Breast epithelium (tissue), 3 donors: ENCODE results near the gene COPG2.

Experiments used
- POLR2A ChIP-seq: fragments of 450-650 bp; IDR thresholded peaks from one replicate; pipeline ENCODE4 v1.6.1; 2016; ENCODE audit warnings: antibody characterized with exemption, mild to moderate bottlenecking, moderate library complexity
- POLR2AphosphoS5 ChIP-seq, 3 donors: sonication (generic); formaldehyde crosslinking; IDR thresholded peaks; one replicate each; pipeline ENCODE4 v1.6.1; 2017; ENCODE audit warnings: antibody characterized with exemption in 3 of 3
- TF ChIP-seq, protein P1 (sequence below), 3 donors: fragments of 450-650 bp; IDR thresholded peaks; one replicate each; pipeline ENCODE4 v1.5.1; 2016 to 2017; ENCODE audit warnings: antibody characterized with exemption in 3 of 3, mild to moderate bottlenecking in 3 of 3, moderate library complexity in 3 of 3

DNA sequence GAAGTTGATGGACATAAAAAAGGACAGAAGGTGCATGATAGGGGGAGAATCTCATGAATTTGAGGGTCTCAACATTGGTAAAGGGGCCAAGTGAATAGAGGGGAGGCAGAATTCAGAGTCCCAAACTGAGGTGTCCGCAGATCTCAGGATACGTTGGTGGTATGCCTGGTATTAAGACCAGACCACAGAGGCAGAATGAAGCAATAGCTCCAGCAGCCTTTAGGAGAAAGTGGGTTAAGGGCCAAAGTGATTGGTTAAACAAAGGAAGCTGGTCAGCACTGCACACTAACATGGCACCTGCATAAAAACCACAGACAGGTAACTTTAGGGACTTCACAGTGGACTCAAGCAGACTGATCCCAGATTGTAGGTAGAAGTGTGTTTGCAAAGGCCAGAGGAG, 139.1 kb downstream of the COPG2 start:
- no peak for TF ChIP-seq POLR2A
- TF ChIP-seq, protein P1, sequence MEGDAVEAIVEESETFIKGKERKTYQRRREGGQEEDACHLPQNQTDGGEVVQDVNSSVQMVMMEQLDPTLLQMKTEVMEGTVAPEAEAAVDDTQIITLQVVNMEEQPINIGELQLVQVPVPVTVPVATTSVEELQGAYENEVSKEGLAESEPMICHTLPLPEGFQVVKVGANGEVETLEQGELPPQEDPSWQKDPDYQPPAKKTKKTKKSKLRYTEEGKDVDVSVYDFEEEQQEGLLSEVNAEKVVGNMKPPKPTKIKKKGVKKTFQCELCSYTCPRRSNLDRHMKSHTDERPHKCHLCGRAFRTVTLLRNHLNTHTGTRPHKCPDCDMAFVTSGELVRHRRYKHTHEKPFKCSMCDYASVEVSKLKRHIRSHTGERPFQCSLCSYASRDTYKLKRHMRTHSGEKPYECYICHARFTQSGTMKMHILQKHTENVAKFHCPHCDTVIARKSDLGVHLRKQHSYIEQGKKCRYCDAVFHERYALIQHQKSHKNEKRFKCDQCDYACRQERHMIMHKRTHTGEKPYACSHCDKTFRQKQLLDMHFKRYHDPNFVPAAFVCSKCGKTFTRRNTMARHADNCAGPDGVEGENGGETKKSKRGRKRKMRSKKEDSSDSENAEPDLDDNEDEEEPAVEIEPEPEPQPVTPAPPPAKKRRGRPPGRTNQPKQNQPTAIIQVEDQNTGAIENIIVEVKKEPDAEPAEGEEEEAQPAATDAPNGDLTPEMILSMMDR (IDR thresholded peaks at IDR 0.05): no peak
- TF ChIP-seq POLR2AphosphoS5 (IDR thresholded peaks at IDR 0.05): no peak
